LNCaP clone FGC (cell line): ENCODE measurements around the gene ATXN1L.
A peak's percentile ranks its signal among the peaks of the same experiment; 100 is the strongest.

ENCODE experiments used
- DNase-seq: peaks from one replicate; pipeline ENCODE4 v3.0.0-alpha.2; 2011; ENCODE audit warnings: low read depth
- H3K4me3 ChIP-seq: 2 replicates; pipeline ENCODE4 v1.5.1; 2011; ENCODE audit warnings: mild to moderate bottlenecking, low read depth, low read length, control low read depth
- CTCF ChIP-seq: IDR thresholded peaks from 2 replicates; pipeline ENCODE4 v1.5.1; 2012; ENCODE audit warnings: mild to moderate bottlenecking; ENCODE audit not compliant: control insufficient read depth, insufficient read depth; ENCODE audit errors: extremely low read depth

ATXN1L gene

DNA sequence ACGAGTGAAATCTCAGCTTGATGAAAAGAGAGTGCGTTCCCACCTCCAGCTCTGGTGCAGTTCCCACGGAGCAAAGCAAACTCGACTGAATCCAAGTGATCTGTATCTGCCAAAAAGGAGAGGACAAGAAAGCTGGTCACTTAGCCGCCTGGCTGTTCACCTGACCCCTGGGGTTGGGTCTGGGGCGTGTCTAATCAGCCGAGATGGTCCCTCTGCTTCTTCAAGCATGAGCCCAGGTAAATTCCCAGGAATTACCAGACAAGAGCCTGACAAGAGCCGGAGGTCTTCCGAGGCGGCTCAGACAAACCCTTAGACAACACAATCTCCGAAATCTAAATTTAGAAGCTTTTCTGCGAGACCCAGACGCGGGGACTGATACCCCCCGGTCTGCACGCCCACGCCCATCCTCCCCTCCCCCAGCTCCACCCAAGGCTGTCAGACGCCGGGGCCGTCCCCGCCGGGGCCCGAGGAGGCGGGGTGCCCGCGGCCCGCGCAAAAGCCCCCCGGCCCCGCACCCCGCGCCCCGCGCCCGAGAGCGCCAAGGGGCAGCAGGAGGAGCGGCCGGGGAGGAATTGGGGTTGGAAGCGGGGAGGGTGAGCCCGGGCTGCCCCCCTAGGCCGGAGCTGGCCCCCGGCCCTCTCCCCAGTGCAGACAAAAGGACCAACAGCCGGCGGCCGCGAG, 37.5 kb downstream of the ATXN1L start:
- H3K4me3 ChIP-seq = peak overlapping the region; percentile 69
- TF ChIP-seq CTCF = peak; percentile 40
- peak; percentile 44 for DNase-seq

GRCh38 chr16:71883849-71884638, 38.3 kb downstream of the ATXN1L start, which contains the start of gene ZNF821:
TSS of gene ZNF821 (minus strand) at chr16:71884182. CDS start at chr16:71879946, 4,236 bp downstream.
- DNase-seq = no peak
- H3K4me3 ChIP-seq = peak within 1 kb of the TSS; percentile 69
- no peak for TF ChIP-seq CTCF

GRCh38 chr16:71885261-71885650, 39.5 kb downstream of the ATXN1L start:
- no peak overlapping the region for H3K4me3 ChIP-seq
- no peak for TF ChIP-seq CTCF
- DNase-seq = peak; percentile 39

- no peak overlapping the region for H3K4me3 ChIP-seq
- TF ChIP-seq CTCF = no peak
Measured at GRCh38 chr16:71889147-71889546, 43.4 kb downstream of the ATXN1L start.

DNA sequence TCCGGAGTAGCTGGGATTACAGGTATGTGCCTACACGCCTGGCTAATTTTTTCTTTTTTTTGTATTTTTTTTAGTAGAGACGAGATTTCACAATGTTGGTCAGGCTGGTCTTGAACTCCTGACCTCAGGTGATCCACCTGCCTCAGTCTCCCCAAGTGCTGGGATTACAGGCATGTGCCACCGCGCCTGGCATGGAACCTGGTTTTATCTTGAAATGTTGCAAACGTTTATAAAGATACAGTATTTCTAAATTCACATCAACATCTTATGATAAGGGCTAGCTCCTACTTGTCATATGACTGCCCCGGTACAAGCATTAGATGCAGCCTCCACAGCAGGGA, 48.1 kb downstream of the ATXN1L start:
- H3K4me3 ChIP-seq = no peak overlapping the region
- no peak for TF ChIP-seq CTCF
- no peak for DNase-seq

More at GRCh38 chr16:71889147-71889546, 43.4 kb downstream of the ATXN1L start:
- no peak for DNase-seq

DNA sequence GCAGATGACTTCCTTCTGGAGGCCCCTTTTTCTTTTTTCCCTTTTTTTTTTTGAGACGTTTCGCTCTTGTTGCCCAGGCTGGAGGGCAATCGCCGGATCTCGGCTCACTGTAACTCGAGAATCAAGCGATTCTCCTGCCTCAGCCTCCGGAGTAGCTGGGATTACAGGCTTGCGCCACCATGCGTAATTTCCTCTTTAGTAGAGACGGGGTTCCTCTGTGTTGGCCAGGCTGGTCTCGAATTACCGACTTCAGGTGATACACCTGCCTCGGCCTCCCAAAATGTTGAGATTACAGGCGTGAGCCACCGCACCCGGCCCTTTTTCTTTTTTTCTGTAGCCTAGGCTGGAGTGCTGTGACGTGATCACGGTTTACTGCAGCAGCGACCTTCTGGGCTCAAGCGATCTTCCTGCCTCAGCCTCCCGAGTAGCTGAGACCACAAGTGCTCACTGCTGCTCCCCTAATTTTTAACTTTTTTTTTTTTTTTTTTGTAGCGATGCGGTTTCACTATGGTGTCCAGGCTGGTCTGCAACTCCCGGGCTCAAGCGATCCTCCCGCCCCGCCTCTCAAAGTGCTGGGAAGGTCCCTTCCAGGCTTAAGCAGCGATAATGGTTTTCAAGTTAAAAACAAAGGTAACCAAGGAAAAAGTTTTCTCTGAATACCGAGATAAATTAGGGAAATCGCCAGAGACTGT, 48.6 kb downstream of the ATXN1L start:
- H3K4me3 ChIP-seq = peak overlapping the region; percentile 99
- TF ChIP-seq CTCF = no peak
- DNase-seq = no peak
